A673 (cell line): ENCODE results near the gene CLHC1.

Experiments
- EZH2 ChIP-seq: fragments of 200-600 bp; sonication (generic); IDR thresholded peaks from 2 replicates; pipeline ENCODE4 v1.6.1; 2017; ENCODE audit warnings: borderline replicate concordance, low read depth, mild to moderate bottlenecking, mixed read lengths, antibody characterized with exemption, low read length; ENCODE audit not compliant: poor library complexity, severe bottlenecking
- TF ChIP-seq, protein P1 (sequence below): fragments of 300-800, 200-600 bp; sonication (generic); conservative IDR thresholded peaks from 2 replicates; pipeline ENCODE4 v1.5.1; 2017; ENCODE audit warnings: low read depth, mild to moderate bottlenecking, antibody characterized with exemption, low read length, moderate library complexity, mixed read lengths

DNA sequence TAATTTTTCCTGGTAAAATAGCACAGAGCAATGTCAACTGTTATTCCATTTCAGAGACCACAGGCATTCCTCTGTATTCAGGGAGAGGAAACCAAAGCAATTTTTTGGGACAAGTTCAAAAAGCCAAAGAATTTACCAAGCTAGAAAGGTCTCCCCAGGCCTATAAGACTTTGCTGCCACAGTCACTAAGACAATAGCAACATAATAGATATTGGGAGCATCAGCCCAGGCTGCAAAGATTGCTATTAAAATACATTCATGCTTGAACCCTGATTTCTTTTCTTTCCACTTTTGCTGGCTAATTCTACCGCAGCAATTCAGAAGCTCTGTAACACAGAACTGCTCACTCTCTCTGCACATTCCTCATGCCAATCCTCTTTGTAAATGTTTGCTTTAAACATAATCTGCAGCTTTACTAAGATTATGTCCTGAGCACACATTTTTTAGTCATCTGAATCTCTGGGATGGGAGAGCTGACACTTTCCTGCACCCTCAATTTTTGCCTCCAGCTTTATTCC is 76.3 kb downstream of the CLHC1 start:
- TF ChIP-seq, protein P1, sequence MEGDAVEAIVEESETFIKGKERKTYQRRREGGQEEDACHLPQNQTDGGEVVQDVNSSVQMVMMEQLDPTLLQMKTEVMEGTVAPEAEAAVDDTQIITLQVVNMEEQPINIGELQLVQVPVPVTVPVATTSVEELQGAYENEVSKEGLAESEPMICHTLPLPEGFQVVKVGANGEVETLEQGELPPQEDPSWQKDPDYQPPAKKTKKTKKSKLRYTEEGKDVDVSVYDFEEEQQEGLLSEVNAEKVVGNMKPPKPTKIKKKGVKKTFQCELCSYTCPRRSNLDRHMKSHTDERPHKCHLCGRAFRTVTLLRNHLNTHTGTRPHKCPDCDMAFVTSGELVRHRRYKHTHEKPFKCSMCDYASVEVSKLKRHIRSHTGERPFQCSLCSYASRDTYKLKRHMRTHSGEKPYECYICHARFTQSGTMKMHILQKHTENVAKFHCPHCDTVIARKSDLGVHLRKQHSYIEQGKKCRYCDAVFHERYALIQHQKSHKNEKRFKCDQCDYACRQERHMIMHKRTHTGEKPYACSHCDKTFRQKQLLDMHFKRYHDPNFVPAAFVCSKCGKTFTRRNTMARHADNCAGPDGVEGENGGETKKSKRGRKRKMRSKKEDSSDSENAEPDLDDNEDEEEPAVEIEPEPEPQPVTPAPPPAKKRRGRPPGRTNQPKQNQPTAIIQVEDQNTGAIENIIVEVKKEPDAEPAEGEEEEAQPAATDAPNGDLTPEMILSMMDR, result no peak
- TF ChIP-seq EZH2, result no peak
